HepG2 (cell line): ENCODE data around the gene USP5. TPM values are rescaled to one million over a fixed set of nuclear protein-coding genes. Genes with fewer than 3 reads are reported as not detected.
A peak's percentile ranks its signal among the peaks of the same experiment; 100 is the strongest.

Experiments used
- CBX2 ChIP-seq, 2 experiments: fragments of 200-600 bp in 1 of 2; sonication (generic); formaldehyde crosslinking in 1 of 2; IDR thresholded peaks; 2 replicates each; pipeline versions ENCODE4 v1.7.0 to v1.8.1; 2018 to 2022; ENCODE audit warnings: low read depth in 2 of 2, low read length in 1 of 2, mild to moderate bottlenecking in 1 of 2, missing genetic modification reagents in 1 of 2
- KLF16 ChIP-seq, 2 experiments: sonication (generic) in 1 of 2; formaldehyde crosslinking in 1 of 2; IDR thresholded peaks; 2 replicates each; pipeline versions ENCODE4 v1.6.1 to v1.8.0; 2016 to 2023; ENCODE audit warnings: missing genetic modification reagents in 2 of 2, missing compliant biosample characterization in 1 of 2
- LCORL ChIP-seq, 2 experiments: fragments of 450-650 bp in 1 of 2; sonication (generic) in 1 of 2; formaldehyde crosslinking in 1 of 2; IDR thresholded peaks; 2 replicates each; pipeline versions ENCODE4 v1.5.0 to v1.6.1; 2017 to 2020; ENCODE audit warnings: antibody characterized with exemption in 1 of 2, missing genetic modification reagents in 1 of 2
- NFE2L1 ChIP-seq: sonication (generic); formaldehyde crosslinking; IDR thresholded peaks from 2 replicates; pipeline ENCODE4 v1.4.0; 2020; ENCODE audit warnings: missing genetic modification reagents, mild to moderate bottlenecking, borderline replicate concordance
- ONECUT2 ChIP-seq: sonication (generic); formaldehyde crosslinking; IDR thresholded peaks from 2 replicates; pipeline ENCODE4 v1.4.0; 2020; ENCODE audit warnings: missing genetic modification reagents
- POGZ ChIP-seq: sonication (generic); formaldehyde crosslinking; IDR thresholded peaks from 2 replicates; pipeline ENCODE4 v1.4.0; 2020; ENCODE audit warnings: mild to moderate bottlenecking, missing genetic modification reagents
- RAD21 ChIP-seq: fragments of 450-650 bp; formaldehyde crosslinking; IDR thresholded peaks from 2 replicates; pipeline ENCODE4 v1.5.0; 2020; ENCODE audit warnings: mild to moderate bottlenecking
- RELA ChIP-seq: sonication (generic); formaldehyde crosslinking; IDR thresholded peaks from 2 replicates; pipeline ENCODE4 v1.4.0; 2020; ENCODE audit warnings: missing genetic modification reagents
- RFX3 ChIP-seq: IDR thresholded peaks from 2 replicates; pipeline ENCODE4 v1.6.1; 2016; ENCODE audit warnings: missing biosample characterization, missing genetic modification reagents
- ZBTB3 ChIP-seq: sonication (generic); formaldehyde crosslinking; IDR thresholded peaks from 2 replicates; pipeline ENCODE4 v1.4.0; 2020; ENCODE audit warnings: low read depth, mild to moderate bottlenecking, moderate library complexity, missing genetic modification reagents, borderline replicate concordance
- polyA plus RNA-seq, 8 experiments: library from polyadenylated mRNA; depleted of rRNA in 3 of 8; stranded (reverse) in 7 of 8; unstranded in 1 of 8; fragments of >200 nt; fragmentation: Illumina TruSeq in 4 of 8; extraction: Trizol in 4 of 8; gene quantifications; 2 replicates each; pipeline versions ENCODE4 v1.2.1 to v1.2.3, GENCODE V29; 2011 to 2016; ENCODE audit warnings: low read depth in 4 of 8, missing spikeins in 1 of 8, mixed read lengths in 1 of 8; ENCODE audit not compliant: insufficient read depth in 1 of 8
- total RNA-seq, 5 experiments: library from RNA; depleted of rRNA; stranded (reverse); fragments of >200 nt; fragmentation: Illumina TruSeq; extraction: Trizol; gene quantifications; 2 replicates each; pipeline ENCODE4 v1.2.3, GENCODE V29; 2016; ENCODE audit warnings: low read depth in 1 of 5
- TF ChIP-seq, protein P1 (sequence below), 2 experiments: fragments of 450-650 bp in 1 of 2; sonication (generic) in 1 of 2; formaldehyde crosslinking in 1 of 2; IDR thresholded peaks; 2 replicates each; pipeline versions ENCODE4 v1.6.1 to v1.8.0; 2016 to 2022; ENCODE audit warnings: antibody characterized with exemption in 1 of 2, mild to moderate bottlenecking in 1 of 2, missing genetic modification reagents in 1 of 2
- TF ChIP-seq, protein P2 (sequence below): IDR thresholded peaks from 2 replicates; pipeline ENCODE4 v1.6.1; 2016; ENCODE audit warnings: missing genetic modification reagents, missing compliant biosample characterization
- TF ChIP-seq, protein P3 (sequence below): sonication (generic); formaldehyde crosslinking; IDR thresholded peaks from 2 replicates; pipeline ENCODE4 v1.4.0; 2020; ENCODE audit warnings: missing genetic modification reagents, borderline replicate concordance
- TF ChIP-seq, protein P4 (sequence below): sonication (generic); formaldehyde crosslinking; IDR thresholded peaks from 2 replicates; pipeline ENCODE4 v1.5.0; 2020; ENCODE audit warnings: missing genetic modification reagents

Gene USP5
- total and polyA plus RNA-seq, 2 of the 13 experiments (the other 11 are each of a cell fraction or from before 2014, with no cell fraction given): 39.6 to 56.0 TPM

DNA sequence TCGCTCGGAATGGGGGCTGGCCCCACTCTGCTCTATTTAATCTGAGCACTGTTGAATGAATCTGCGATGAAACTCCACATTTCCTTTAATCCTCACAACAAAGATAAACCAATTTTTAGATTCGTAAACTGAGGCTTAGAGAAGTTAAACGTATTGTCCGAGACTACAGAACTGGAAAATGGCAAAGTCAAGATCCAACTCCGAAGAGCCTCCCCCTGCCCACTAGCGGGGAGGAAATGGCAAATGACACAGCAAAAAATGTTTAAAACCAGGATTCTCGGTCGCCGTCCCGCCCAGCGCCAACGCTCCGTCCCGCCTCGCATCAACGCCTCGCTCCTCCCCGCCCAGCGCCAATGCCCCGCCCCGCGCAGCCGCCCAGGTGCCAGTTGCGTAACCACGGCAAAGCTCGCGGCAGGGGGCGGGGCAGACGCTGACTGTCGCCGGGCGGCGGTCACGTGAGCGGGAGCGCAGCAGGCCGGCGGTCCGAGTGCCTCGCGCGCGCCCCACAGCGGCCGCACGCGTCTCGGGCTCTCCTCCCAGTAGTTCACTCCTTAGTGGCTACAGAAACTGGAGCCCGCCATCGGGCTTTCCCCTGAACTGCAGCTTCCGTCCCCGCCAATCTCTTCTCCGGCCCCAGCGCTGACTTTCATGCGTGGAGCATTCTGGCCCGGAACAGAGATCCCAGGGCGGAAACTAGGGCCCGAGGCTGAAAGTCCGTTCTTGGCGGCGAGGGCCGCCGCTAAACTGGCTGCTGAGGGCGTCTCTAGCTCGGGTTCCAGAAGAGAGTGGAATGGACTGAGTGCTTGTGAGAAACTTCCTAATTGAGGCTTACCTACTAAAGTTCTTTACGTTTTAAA lies 39.1 kb downstream of the USP5 start (continued):
- TF ChIP-seq, protein P1, sequence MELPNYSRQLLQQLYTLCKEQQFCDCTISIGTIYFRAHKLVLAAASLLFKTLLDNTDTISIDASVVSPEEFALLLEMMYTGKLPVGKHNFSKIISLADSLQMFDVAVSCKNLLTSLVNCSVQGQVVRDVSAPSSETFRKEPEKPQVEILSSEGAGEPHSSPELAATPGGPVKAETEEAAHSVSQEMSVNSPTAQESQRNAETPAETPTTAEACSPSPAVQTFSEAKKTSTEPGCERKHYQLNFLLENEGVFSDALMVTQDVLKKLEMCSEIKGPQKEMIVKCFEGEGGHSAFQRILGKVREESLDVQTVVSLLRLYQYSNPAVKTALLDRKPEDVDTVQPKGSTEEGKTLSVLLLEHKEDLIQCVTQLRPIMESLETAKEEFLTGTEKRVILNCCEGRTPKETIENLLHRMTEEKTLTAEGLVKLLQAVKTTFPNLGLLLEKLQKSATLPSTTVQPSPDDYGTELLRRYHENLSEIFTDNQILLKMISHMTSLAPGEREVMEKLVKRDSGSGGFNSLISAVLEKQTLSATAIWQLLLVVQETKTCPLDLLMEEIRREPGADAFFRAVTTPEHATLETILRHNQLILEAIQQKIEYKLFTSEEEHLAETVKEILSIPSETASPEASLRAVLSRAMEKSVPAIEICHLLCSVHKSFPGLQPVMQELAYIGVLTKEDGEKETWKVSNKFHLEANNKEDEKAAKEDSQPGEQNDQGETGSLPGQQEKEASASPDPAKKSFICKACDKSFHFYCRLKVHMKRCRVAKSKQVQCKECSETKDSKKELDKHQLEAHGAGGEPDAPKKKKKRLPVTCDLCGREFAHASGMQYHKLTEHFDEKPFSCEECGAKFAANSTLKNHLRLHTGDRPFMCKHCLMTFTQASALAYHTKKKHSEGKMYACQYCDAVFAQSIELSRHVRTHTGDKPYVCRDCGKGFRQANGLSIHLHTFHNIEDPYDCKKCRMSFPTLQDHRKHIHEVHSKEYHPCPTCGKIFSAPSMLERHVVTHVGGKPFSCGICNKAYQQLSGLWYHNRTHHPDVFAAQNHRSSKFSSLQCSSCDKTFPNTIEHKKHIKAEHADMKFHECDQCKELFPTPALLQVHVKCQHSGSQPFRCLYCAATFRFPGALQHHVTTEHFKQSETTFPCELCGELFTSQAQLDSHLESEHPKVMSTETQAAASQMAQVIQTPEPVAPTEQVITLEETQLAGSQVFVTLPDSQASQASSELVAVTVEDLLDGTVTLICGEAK (IDR thresholded peaks at IDR 0.05): no peak
- TF ChIP-seq, protein P1 (CRISPR knock-in tag; IDR thresholded peaks at IDR 0.05): peak; percentile 27; the same call in 1 of the 2 replicates
- no peak for TF ChIP-seq ONECUT2 (CRISPR knock-in tag)
- no peak for TF ChIP-seq CBX2 (IDR thresholded peaks at IDR 0.05; ENCODE audit: low read depth, low read length)
- no peak for TF ChIP-seq CBX2 (CRISPR knock-in tag; IDR thresholded peaks at IDR 0.05; ENCODE audit: low read depth)
- TF ChIP-seq LCORL (IDR thresholded peaks at IDR 0.05): no peak
- TF ChIP-seq LCORL (CRISPR knock-in tag; IDR thresholded peaks at IDR 0.05): peak; percentile 94
- TF ChIP-seq RELA (CRISPR knock-in tag): 0 out of 2 replicates have a peak, but pooled peaks have one; percentile 58
- TF ChIP-seq POGZ (CRISPR knock-in tag): peak; percentile 82
- peak; percentile 99 for TF ChIP-seq NFE2L1 (CRISPR knock-in tag)
- TF ChIP-seq, protein P2, sequence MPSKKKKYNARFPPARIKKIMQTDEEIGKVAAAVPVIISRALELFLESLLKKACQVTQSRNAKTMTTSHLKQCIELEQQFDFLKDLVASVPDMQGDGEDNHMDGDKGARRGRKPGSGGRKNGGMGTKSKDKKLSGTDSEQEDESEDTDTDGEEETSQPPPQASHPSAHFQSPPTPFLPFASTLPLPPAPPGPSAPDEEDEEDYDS (CRISPR knock-in tag): no peak; the same call in none of the 2 replicates
- TF ChIP-seq, protein P3, sequence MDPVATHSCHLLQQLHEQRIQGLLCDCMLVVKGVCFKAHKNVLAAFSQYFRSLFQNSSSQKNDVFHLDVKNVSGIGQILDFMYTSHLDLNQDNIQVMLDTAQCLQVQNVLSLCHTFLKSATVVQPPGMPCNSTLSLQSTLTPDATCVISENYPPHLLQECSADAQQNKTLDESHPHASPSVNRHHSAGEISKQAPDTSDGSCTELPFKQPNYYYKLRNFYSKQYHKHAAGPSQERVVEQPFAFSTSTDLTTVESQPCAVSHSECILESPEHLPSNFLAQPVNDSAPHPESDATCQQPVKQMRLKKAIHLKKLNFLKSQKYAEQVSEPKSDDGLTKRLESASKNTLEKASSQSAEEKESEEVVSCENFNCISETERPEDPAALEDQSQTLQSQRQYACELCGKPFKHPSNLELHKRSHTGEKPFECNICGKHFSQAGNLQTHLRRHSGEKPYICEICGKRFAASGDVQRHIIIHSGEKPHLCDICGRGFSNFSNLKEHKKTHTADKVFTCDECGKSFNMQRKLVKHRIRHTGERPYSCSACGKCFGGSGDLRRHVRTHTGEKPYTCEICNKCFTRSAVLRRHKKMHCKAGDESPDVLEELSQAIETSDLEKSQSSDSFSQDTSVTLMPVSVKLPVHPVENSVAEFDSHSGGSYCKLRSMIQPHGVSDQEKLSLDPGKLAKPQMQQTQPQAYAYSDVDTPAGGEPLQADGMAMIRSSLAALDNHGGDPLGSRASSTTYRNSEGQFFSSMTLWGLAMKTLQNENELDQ: no peak
- peak in 1 of 2 experiments; percentile 86; a peak in 1 of 4 replicates for TF ChIP-seq KLF16 (CRISPR knock-in tag; IDR thresholded peaks at IDR 0.05)
- peak; percentile 52; the same call in 1 of the 2 replicates for TF ChIP-seq ZBTB3
- TF ChIP-seq RFX3 (CRISPR knock-in tag): no peak
- TF ChIP-seq RAD21: peak; percentile 99
- TF ChIP-seq, protein P4, sequence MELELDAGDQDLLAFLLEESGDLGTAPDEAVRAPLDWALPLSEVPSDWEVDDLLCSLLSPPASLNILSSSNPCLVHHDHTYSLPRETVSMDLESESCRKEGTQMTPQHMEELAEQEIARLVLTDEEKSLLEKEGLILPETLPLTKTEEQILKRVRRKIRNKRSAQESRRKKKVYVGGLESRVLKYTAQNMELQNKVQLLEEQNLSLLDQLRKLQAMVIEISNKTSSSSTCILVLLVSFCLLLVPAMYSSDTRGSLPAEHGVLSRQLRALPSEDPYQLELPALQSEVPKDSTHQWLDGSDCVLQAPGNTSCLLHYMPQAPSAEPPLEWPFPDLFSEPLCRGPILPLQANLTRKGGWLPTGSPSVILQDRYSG: peak; percentile 62; the same call in 1 of the 2 replicates
